Stomach smooth muscle (tissue), 2 donors: ENCODE data around the gene KLHL35.

Source experiments
- H3K27ac ChIP-seq: one replicate; pipeline ENCODE4 v1.7.0; 2013; ENCODE audit warnings: mild to moderate bottlenecking, low read length, inconsistent platforms
- H3K27me3 ChIP-seq, 2 donors: one replicate each; pipeline ENCODE4 v1.7.0; 2013; ENCODE audit warnings: low read length in 2 of 2; ENCODE audit not compliant: insufficient read depth in 2 of 2, control insufficient read depth in 1 of 2
- H3K36me3 ChIP-seq, 2 donors: one replicate each; pipeline ENCODE4 v1.7.0; 2013; ENCODE audit warnings: low read length in 2 of 2; ENCODE audit not compliant: control insufficient read depth in 2 of 2, insufficient read depth in 2 of 2
- H3K4me1 ChIP-seq: one replicate; pipeline ENCODE4 v1.7.0; 2013; ENCODE audit warnings: low read length; ENCODE audit not compliant: control insufficient read depth, insufficient read depth
- H3K4me3 ChIP-seq, 2 donors: one replicate each; pipeline ENCODE4 v1.7.0; 2013; ENCODE audit warnings: low read length in 2 of 2
- H3K9ac ChIP-seq, 2 donors: one replicate each; pipeline ENCODE4 v1.7.0; 2013; ENCODE audit warnings: low read length in 2 of 2, mild to moderate bottlenecking in 1 of 2
- H3K9me3 ChIP-seq, 2 donors: one replicate each; pipeline ENCODE4 v1.7.0; 2013; ENCODE audit warnings: low read length in 2 of 2; ENCODE audit not compliant: control insufficient read depth in 2 of 2
- donor health status: healthy.
- donor health status: Pancreatic carcinoma.

Gene KLHL35, protein sequence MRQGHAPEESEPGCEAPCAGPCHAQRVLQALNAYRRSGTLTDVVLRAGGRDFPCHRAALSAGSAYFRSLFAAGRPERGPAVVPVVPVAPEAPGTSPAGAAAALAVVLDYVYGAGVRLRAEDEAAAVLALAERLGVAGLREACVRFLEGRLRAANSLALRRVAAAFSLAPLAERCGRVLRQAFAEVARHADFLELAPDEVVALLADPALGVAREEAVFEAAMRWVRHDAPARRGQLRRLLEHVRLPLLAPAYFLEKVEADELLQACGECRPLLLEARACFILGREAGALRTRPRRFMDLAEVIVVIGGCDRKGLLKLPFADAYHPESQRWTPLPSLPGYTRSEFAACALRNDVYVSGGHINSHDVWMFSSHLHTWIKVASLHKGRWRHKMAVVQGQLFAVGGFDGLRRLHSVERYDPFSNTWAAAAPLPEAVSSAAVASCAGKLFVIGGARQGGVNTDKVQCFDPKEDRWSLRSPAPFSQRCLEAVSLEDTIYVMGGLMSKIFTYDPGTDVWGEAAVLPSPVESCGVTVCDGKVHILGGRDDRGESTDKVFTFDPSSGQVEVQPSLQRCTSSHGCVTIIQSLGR

DNA sequence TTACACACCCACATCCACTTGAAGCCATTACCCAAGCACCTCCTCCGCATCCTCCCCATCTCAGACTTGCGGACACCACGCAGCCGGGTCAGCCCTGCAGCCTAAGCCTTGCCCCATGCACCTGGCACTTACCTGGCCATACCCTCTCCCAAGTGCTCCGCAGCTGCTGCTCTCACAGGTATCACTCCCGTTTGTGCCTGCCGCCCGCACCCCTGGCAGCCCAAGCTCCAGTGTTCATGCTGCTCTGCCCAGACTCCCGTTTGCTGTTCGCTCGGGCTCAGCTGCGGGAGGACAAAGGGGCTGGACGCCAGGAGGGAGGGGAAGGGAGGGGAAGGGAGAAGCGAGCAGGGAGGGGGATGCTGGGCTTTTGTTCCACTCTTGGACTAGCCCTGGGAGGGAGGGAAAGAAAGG is at the start of gene KLHL35:
KLHL35 (minus strand) TSS at position 293 of the 411 bp plus-strand sequence. CDS start 2,574 bp downstream, outside the sequence.
- H3K9ac ChIP-seq, result no peak within 1 kb of the TSS
- peaks cover 0 to 5% of the 10 kb centered on the region in 2 donors for H3K9me3 ChIP-seq
- no peak within 1 kb of the TSS for H3K4me3 ChIP-seq
- no peak within 1 kb of the TSS for H3K27ac ChIP-seq
- H3K4me1 ChIP-seq, result peaks cover 17% of the 10 kb centered on the region
- H3K36me3 ChIP-seq, result no peaks in the 10 kb centered on the region
- peaks cover 43 to 48% of the 10 kb centered on the region in 2 donors for H3K27me3 ChIP-seq

DNA sequence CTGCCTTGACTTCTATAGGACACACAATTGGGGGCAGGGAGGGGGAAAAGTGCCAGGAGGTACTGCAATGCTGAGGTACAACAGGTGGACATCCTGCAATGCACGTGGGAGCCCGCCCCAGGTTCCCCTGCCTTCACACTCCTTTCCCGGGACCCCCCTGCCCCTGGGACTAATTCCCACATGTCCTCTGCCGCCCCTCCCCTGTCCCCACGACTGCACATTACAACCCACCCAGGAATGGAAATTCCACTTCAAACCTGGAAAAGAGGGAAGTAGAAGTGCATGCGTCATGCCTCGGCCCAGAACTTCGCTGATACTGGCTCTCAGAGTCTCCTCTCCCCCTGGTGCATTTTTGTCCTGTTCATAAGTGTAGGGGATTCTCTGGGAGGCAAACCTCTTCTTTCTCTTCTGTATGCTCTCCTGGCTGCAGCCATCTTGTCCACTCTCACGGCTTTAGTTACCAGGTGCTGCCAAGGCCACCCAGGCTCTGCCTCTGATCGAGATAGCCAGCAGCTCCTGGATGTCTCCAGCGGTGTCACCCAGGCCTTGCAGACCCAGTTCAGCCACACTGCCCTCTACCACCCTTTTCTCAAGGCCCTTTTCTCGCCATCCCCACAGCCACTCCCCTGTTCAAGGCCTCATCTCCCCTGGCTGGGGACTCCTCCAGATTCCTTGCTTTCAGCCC is 49.1 kb upstream of the KLHL35 start:
- H3K4me3 ChIP-seq, result no peak overlapping the region
- no peaks in the 10 kb centered on the region for H3K4me1 ChIP-seq
- no peak overlapping the region for H3K27ac ChIP-seq
- H3K9ac ChIP-seq, result no peak overlapping the region
- no peaks in the 10 kb centered on the region for H3K9me3 ChIP-seq
- H3K27me3 ChIP-seq, result no peaks in the 10 kb centered on the region
- no peaks in the 10 kb centered on the region for H3K36me3 ChIP-seq

DNA sequence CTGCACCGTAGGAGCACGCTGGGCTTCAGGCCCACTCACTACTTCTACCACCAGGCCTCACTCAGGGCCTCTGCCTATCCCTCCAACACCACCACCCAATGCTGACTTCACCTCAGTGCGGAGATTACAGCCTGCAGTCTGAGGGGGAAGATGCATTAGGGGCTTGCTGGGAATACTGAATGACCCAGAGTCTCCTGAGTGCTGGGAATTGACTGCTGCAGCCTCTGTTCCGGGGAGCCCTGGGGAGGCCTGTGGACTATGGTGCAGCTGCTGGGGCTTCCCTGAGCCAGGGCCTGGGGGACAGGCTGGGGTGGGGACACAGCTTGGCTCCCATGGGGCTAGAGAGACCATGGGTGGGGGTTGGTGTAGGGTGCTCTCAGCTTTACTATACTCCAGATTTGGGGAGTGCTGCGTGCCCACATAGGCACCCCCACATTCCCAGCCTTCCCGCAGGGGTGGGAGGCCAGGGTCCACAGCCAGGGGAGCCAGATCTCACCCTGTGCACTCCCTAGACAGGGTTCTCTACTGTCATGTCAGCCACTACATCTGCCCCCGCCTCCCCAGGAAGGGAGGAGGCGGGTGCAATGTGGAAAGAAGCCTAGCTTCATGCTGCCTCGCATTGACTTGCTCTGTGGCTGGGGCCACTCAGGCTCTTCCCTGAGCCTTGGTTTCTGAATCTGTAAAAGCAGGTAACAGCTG is 48.4 kb upstream of the KLHL35 start:
- no peak overlapping the region for H3K9ac ChIP-seq
- no peaks in the 10 kb centered on the region for H3K9me3 ChIP-seq
- H3K4me1 ChIP-seq, result no peaks in the 10 kb centered on the region
- H3K36me3 ChIP-seq, result no peaks in the 10 kb centered on the region
- H3K27me3 ChIP-seq, result no peaks in the 10 kb centered on the region
- H3K4me3 ChIP-seq, result no peak overlapping the region
- H3K27ac ChIP-seq, result no peak overlapping the region

DNA sequence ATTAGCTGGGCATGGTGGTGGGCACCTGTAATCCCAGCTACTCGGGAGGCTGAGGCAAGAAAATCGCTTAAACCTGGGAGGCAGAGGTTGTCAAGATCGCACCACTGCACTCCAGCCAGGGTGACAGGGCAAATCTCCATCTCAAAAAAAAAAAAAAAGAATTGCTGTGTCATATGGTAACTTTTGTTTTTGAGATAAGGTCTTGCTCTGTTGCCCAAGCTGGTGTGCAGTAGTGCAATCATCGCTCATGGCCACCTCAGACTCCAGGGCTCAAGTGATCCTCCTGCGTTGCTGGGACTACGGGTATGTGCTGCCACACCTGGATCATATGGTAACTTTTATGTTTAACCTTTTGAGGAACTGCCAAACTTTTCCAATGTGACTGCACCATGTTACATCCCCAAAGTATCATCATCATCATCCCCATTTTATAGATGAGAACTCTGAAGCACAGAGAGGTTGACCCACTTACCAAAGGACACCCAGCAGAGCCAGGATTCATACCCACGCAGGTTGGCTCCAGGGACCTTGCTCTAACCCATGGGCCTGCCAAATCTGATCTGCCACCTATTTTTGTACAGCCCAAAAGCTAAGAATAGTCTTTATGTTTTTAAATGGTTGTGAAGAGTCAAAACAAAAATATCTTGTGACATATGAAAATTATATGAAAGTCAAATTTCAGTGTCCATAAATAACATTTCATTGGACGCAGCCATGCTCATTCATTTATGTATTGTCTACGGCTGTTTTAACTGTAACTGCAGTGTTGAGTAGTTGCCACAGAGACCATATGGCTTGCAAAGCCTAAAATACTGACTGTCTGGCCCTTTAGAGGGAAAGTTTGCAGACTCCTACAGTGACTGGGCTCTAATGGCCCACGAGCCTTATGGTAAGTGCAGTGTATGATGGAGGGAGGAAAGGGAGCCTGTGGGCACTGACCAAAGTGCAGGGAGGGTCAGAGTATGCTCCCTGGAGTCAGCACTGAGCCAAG is 47.5 kb upstream of the KLHL35 start:
- Histone ChIP-seq H3K9me3 (no peaks in the 10 kb centered on the region), H3K9ac (no peak overlapping the region), H3K27me3 (no peaks in the 10 kb centered on the region), H3K36me3 (no peaks in the 10 kb centered on the region), H3K4me1 (peaks cover 3% of the 10 kb centered on the region), H3K4me3 (no peak overlapping the region), H3K27ac (no peak overlapping the region)

DNA sequence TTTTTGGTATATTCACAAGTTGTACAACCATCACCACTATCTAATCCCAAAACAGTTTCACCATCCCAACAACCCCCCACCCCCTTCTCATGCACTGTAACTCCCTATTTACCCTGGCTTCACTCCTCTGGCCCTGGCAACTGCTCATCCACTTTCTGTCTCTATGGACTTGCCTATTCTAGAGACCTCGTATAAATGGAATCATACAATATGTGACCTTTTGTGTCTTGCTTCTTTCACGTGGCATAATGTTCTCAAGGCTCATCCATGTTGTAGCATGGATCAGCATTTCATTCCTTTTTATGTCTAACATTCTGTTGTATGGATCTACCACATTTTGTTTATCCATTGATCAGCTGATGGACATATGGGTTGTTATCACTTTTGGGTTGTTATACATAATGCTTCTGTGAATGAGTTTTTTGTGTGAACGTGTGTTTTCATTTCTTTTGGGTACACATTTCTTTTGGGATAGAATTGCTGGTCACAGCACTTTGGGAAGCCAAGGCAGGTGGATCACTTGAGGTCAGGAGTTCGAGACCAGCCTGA is 46.7 kb upstream of the KLHL35 start:
- Histone ChIP-seq H3K9ac (no peak overlapping the region), H3K27ac (no peak overlapping the region), H3K36me3 (no peaks in the 10 kb centered on the region), H3K27me3 (no peaks in the 10 kb centered on the region), H3K9me3 (no peaks in the 10 kb centered on the region), H3K4me1 (peaks cover 3% of the 10 kb centered on the region), H3K4me3 (no peak overlapping the region)

DNA sequence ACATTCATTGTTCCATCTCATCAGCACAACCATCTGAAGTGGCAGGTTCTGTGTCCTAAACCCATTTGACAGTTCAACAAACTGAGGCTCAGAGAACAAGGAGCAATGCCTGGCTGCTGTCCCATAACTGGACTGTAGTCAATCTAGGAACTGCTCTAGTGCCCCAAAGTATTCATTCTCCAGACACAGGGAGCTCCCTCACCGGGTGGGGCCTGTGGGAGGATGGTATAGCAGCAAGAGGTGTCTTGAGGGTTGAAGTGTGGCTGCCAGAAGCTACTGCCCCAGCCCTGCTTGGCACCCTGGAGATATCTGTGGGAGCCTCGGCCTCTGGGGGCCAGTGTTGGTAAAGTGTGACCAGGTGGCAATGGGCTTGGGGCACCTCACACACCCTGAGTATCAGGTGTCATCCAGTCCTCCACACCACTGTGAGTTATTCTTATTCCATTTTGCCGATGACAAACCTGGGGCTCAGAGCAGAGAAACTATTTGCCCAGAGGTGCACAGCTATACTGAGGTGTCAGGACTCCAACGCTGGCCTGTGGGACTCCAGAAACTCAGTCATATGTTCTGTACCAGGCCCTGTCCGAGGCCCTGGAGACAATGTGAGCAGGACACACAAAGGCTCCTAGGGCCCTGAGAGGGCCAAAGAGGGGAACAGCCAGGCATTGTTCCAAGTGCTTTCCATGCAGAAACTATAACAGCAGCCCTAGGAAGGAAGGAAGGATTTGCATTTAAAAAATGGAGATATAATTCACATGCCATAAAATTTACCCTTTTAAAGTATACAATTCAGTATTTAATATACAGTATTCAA is 46.0 kb upstream of the KLHL35 start:
- Histone ChIP-seq H3K36me3 (no peaks in the 10 kb centered on the region), H3K27me3 (no peaks in the 10 kb centered on the region)

DNA sequence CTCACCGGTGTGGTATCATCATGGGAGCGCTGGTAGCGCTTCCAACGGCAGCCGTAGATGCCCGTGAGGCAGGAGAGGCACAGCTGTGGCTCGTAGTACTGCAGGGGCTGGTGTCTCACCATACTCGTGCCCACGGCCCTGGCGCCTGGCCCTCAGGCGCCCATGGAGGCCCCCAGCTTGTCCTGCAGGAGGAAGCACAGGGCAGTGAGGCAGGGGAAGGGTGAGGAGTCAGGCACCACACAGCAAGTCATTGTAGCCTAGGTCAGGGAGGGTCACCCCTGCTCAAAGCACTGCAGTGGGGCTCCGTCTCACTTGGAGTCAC is 44.6 kb upstream of the KLHL35 start:
- H3K9me3 ChIP-seq, result no peaks in the 10 kb centered on the region
- H3K4me3 ChIP-seq, result no peak overlapping the region
- H3K9ac ChIP-seq, result no peak overlapping the region
- H3K27ac ChIP-seq, result no peak overlapping the region
- no peaks in the 10 kb centered on the region for H3K36me3 ChIP-seq
- H3K4me1 ChIP-seq, result peaks cover 3% of the 10 kb centered on the region
- H3K27me3 ChIP-seq, result no peaks in the 10 kb centered on the region

More for the DNA sequence above, 46.0 kb upstream of the KLHL35 start:
- Histone ChIP-seq H3K9me3 (no peaks in the 10 kb centered on the region), H3K9ac (no peak overlapping the region), H3K4me3 (no peak overlapping the region), H3K27ac (no peak overlapping the region), H3K4me1 (peaks cover 3% of the 10 kb centered on the region)

DNA sequence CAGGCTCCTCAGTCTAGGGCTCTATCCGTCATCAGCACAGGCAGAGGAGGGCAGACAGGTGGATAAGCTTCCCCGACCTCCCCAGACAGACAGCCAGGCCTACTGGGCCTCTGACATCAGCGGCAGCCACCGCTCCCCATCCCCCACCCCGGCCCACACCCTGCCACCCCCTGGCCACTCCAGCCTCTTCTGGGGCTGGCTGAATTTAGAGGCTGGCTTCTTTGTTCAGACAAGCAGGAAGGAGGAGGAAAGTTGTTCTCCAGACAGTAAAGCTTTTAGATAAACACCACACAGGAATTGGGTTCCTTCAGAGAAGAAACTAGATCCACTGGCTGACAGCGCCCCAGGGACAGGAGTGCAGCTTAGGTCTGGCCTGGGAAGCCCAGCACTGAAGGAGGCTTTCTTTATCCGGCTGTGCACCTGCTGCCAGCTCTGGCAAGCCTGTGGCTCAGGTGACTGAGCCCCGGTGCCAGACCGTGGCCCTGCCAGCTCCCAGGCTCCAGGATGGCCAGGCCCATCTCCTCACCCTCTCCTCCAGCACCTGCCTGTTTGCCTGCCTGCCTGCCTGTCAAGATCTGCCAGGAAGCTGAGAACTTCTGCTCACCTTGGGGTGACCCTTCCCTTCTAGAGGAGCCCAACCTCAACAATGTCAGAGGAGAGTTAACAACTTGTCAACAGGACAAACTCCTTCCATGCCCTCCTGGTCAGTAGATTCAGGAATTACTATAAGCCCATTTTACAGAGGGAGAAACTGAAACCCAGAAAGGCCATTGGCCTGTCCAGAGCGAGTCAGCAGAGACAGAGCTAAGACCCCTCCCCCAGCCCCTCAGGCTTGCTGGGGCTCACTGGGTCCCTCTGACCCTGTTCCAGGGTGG is 44.0 kb upstream of the KLHL35 start:
- Histone ChIP-seq H3K4me1 (peaks cover 3% of the 10 kb centered on the region), H3K27ac (no peak overlapping the region), H3K27me3 (no peaks in the 10 kb centered on the region), H3K9me3 (no peaks in the 10 kb centered on the region), H3K4me3 (no peak overlapping the region), H3K9ac (no peak overlapping the region), H3K36me3 (no peaks in the 10 kb centered on the region)
